GM13976 (cell line): ENCODE data around the gene SULF2.
A peak's percentile ranks its signal among the peaks of the same experiment; 100 is the strongest.

Experiments
- DNase-seq: peaks from one replicate; pipeline ENCODE4 v3.0.0; 2012; ENCODE audit warnings: low spot score
- in situ Hi-C: fragments of 300-500 bp; cut with MboI; formaldehyde crosslinking; loops from one replicate; pipeline ENCODE4 v1.12.0; 2022; ENCODE audit warnings: low sequenced_read_pairs, mixed read lengths, inconsistent platforms; ENCODE audit not compliant: unreplicated experiment
- TF ChIP-seq, protein P1 (sequence below): IDR thresholded peaks from 2 replicates; pipeline ENCODE4 v1.5.1; 2012; ENCODE audit warnings: borderline replicate concordance, mild to moderate bottlenecking; ENCODE audit not compliant: insufficient read depth; ENCODE audit errors: extremely low read depth, missing control alignments, control extremely low read depth

The SULF2 gene

DNA sequence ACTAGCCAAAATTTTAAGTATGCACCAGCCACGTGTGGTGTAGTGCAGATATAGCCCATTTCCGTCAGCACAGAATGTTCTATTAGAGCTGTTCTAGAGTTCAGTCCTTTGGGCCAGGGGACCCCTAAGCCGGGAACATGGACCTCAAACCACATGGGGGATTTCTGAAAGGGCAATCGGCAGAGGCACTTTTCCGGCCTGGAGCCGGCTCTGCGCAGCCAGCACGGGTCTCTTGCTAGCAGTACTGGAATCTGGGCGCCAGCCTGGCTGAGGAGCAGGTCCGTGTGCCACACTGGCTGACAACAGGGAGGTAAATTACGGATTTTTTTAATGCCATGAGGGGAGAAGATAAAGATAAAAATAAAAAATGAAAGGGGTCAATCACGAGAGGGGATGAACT is 120.5 kb downstream of the SULF2 start:
- in situ Hi-C loops: no loop called here
- TF ChIP-seq, protein P1, sequence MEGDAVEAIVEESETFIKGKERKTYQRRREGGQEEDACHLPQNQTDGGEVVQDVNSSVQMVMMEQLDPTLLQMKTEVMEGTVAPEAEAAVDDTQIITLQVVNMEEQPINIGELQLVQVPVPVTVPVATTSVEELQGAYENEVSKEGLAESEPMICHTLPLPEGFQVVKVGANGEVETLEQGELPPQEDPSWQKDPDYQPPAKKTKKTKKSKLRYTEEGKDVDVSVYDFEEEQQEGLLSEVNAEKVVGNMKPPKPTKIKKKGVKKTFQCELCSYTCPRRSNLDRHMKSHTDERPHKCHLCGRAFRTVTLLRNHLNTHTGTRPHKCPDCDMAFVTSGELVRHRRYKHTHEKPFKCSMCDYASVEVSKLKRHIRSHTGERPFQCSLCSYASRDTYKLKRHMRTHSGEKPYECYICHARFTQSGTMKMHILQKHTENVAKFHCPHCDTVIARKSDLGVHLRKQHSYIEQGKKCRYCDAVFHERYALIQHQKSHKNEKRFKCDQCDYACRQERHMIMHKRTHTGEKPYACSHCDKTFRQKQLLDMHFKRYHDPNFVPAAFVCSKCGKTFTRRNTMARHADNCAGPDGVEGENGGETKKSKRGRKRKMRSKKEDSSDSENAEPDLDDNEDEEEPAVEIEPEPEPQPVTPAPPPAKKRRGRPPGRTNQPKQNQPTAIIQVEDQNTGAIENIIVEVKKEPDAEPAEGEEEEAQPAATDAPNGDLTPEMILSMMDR: no peak
- DNase-seq: no peak

DNA sequence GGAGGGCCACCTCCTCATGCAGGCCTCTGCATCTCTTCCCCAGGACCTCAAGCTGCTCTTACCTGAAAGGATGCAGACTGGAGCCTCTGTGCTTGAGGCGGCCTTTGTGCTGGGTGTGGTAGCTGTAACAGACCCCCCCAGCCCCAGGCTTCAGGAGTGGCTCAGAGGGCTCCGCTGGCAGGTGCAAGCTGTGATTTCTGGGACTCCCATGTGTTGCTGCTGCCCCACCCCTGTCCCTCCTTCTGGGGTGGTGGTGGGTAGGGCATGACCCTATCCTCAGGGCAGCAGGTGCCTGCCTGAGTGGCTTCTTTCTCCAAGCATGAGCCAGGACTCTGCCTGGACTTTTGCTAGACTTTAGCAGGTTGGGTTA is 121.2 kb downstream of the SULF2 start:
- DNase-seq: no peak
- TF ChIP-seq, protein P1: no peak
- in situ Hi-C loops: no loop called here

DNA sequence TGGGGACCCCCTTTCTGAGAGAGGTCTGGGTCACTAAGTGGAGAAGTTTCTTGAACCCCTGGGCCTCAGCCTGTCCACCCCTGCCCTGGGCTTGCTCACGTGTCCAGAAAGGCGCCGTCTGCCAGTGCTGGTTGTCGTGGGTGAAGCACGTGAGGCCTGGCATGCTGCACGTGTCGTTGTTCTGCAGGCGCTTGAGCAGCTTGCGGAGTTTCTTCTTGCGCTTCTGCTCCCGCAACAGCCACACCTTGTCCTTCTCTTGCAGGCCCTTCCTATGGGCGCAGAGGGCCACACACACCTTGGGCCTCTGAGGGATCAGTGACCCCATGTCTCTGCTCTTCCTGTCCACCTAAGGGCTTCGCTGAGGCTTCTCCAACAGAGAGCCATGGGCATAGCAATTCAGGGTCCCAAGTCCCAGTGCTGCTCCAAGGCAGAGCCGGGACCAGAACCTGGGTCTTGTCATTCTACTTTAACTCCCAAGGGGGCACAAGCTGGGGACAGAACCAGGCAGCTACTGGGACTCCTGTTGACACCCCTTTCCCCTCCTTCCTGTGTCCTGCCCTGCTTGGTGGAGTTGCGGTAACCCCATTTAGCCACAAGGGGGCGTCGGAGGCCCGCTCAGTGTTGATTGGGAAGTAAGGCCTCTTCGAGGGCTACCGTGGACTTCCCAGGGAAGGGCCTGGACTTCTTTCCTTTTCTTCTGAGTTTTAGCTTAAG is 121.8 kb downstream of the SULF2 start:
- DNase-seq: peak; percentile 88

DNA sequence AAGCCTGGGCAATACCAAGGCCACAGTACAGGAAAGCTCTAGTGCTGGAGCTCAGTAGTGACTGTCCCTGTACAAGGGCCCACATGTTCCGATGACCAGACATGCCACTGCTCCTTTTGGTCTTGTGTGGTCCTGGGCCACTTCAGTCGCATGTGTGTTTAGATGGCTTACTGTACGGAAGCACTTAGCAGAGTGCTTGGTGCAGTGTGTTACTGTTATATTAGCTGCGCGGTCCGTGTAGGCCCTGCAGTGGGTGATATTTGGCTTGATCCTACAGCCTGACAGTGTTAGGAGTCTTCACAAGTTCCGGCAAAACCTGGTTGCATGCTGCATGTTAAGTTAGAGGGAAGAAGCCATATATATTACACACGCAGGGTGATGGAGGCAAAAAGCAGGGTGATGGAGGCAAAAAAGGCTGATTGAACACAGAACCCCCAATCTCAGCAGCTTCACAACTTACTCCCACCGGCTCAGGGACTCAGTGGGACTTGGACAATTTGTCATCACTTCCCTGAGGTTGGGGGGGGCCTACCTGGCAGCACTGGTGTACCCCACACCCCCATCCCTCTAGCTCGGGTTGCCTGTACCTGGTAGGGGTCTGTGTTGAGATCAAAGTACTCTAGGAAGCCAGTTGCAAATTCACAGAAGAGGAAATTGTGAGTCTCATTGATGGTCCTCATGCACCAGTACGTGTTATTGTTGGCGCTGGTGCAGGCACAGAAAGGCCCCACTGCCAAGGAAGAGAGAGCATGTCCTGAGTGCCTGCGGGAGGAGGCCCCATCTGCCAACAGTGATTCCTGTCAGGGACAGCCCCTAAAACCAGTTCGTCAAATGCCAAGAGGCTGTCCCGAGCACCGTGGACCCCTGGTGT is 122.6 kb downstream of the SULF2 start:
- DNase-seq: no peak
- in situ Hi-C loops: no loop called here
- TF ChIP-seq, protein P1: no peak

More for the DNA sequence above, 121.8 kb downstream of the SULF2 start:
- in situ Hi-C loops: no loop called here
- TF ChIP-seq, protein P1: peak; percentile 92

DNA sequence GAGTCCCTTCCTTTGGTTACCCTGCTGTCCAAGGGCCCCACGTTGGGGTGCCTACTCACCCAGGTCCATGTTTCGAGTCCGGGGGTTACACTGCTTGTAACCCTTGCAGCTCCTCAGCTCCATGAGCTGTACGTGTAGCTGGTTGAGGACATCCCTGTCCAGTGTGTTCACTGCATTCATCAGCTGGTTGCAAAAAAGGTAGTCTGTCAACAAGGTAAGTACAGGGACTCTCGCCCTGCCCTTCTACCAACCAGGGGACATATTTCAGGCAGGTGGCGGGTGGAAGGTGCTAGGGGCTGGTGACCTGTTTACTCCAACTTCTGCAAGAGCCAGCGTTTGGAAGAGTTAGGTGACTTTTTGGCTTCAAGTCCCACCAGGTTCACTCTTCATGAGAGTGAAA is 123.6 kb downstream of the SULF2 start:
- TF ChIP-seq, protein P1: no peak
- in situ Hi-C loops: no loop called here
- DNase-seq: no peak

DNA sequence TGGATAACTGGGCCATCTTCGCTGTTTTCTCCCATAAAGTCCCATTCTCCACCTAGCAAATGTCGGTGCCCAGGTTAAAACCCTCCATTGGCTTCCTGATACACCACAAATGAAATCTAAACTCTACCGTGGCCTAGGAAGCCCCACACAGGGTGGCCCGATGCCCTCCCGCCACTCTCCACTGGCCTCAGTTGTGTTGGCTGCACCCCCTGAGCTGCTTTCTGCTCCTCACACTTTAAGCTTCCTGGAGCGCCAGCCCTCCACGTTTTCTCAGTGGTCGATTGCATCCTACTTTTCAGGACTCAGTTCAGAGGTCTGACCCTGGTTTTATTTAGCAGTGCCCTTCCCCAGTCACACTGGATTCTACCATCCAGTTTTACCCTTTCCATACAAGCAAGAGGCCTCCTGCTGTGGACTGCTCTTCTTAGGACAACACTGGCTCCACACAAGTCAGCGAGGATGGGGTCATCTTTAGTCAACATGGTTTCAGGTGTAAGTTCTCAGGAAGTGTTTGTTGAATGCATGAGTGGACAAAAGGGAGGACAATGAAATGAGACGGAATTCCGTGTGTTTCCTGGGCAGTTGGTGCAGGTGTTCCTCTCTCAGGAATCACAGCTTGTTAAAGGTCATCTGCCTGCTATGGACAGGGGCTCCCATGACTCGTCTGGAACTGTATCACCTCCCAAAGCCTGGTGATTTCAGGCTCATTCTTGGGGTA is 124.1 kb downstream of the SULF2 start:
- TF ChIP-seq, protein P1: no peak
- DNase-seq: no peak
- in situ Hi-C loops: no loop called here
